H9 (cell line): ENCODE results near the gene NUP58. TPM values are rescaled to one million over a fixed set of nuclear protein-coding genes. Genes with fewer than 3 reads are reported as not detected.

ENCODE experiments used
- DNase-seq: peaks from one replicate; pipeline ENCODE4 v3.0.0-alpha.2; 2017
- H2AFZ ChIP-seq: one replicate; pipeline ENCODE4 v1.6.1; 2013; ENCODE audit warnings: mild to moderate bottlenecking, low read length, control low read depth, moderate library complexity
- H2AK5ac ChIP-seq: 2 replicates; pipeline ENCODE4 v1.6.1; 2013; ENCODE audit warnings: low read length, control low read depth, mixed read lengths; ENCODE audit not compliant: insufficient read length
- H2BK120ac ChIP-seq: one replicate; pipeline ENCODE4 v1.6.1; 2013; ENCODE audit warnings: low read depth, mild to moderate bottlenecking, low read length, control low read depth, inconsistent platforms; ENCODE audit not compliant: poor library complexity, severe bottlenecking
- H2BK12ac ChIP-seq: 2 replicates; pipeline ENCODE4 v1.6.1; 2013; ENCODE audit warnings: low read length, control low read depth, mixed read lengths, low read depth; ENCODE audit not compliant: insufficient read length
- H2BK15ac ChIP-seq: 2 replicates; pipeline ENCODE4 v1.6.1; 2013; ENCODE audit warnings: low read depth, low read length, control low read depth
- H2BK20ac ChIP-seq: one replicate; pipeline ENCODE4 v1.6.1; 2013; ENCODE audit warnings: low read depth, mild to moderate bottlenecking, low read length, control low read depth, inconsistent platforms; ENCODE audit not compliant: poor library complexity, severe bottlenecking
- H2BK5ac ChIP-seq: 2 replicates; pipeline ENCODE4 v1.6.1; 2013; ENCODE audit warnings: low read length, control low read depth, mixed read lengths; ENCODE audit not compliant: insufficient read length
- H3K14ac ChIP-seq: 2 replicates; pipeline ENCODE4 v1.6.1; 2013; ENCODE audit warnings: low read length, control low read depth; ENCODE audit not compliant: insufficient read depth
- H3K18ac ChIP-seq: 2 replicates; pipeline ENCODE4 v1.6.1; 2013; ENCODE audit warnings: low read depth, mild to moderate bottlenecking, mixed read lengths, low read length, control low read depth; ENCODE audit not compliant: insufficient read length
- H3K23ac ChIP-seq: 2 replicates; pipeline ENCODE4 v1.6.1; 2013; ENCODE audit warnings: low read length, control low read depth, mixed read lengths, low read depth; ENCODE audit not compliant: insufficient read length
- H3K23me2 ChIP-seq: 2 replicates; pipeline ENCODE4 v1.6.1; 2013; ENCODE audit warnings: low read depth, mild to moderate bottlenecking, mixed read lengths, low read length, control low read depth; ENCODE audit not compliant: insufficient read length, poor library complexity, severe bottlenecking
- H3K27ac ChIP-seq: 2 replicates; pipeline ENCODE4 v1.5.1; 2013; ENCODE audit warnings: low read length, control low read depth, mixed read lengths, low read depth; ENCODE audit not compliant: insufficient read length
- H3K27me3 ChIP-seq: 2 replicates; pipeline ENCODE4 v1.6.1; 2013; ENCODE audit warnings: low read length, control low read depth, inconsistent platforms; ENCODE audit not compliant: insufficient read depth
- H3K4ac ChIP-seq: 2 replicates; pipeline ENCODE4 v1.6.1; 2013; ENCODE audit warnings: low read depth, mild to moderate bottlenecking, control low read depth, inconsistent platforms, low read length, moderate library complexity
- H3K4me1 ChIP-seq: 2 replicates; pipeline ENCODE4 v1.6.1; 2013; ENCODE audit warnings: low read length, control low read depth, inconsistent platforms; ENCODE audit not compliant: insufficient read depth
- H3K4me2 ChIP-seq: 2 replicates; pipeline ENCODE4 v1.6.1; 2013; ENCODE audit warnings: low read length, control low read depth, mixed read lengths; ENCODE audit not compliant: insufficient read length, insufficient read depth
- H3K56ac ChIP-seq: 2 replicates; pipeline ENCODE4 v1.6.1; 2013; ENCODE audit warnings: low read depth, mild to moderate bottlenecking, mixed read lengths, low read length, control low read depth; ENCODE audit not compliant: insufficient read length
- H3K79me1 ChIP-seq: 2 replicates; pipeline ENCODE4 v1.6.1; 2013; ENCODE audit warnings: low read depth, mild to moderate bottlenecking, moderate library complexity, low read length, control low read depth, inconsistent platforms; ENCODE audit not compliant: insufficient read depth, poor library complexity, severe bottlenecking
- H3K79me2 ChIP-seq: 2 replicates; pipeline ENCODE4 v1.6.1; 2013; ENCODE audit warnings: low read length, control low read depth, inconsistent platforms; ENCODE audit not compliant: insufficient read depth
- H3K9ac ChIP-seq: 2 replicates; pipeline ENCODE4 v1.6.1; 2013; ENCODE audit warnings: low read length, control low read depth, mixed read lengths; ENCODE audit not compliant: insufficient read length; ENCODE audit errors: extremely low read depth
- H3K9me3 ChIP-seq: one replicate; pipeline ENCODE4 v1.6.1; 2013; ENCODE audit warnings: low read depth, low read length, inconsistent platforms; ENCODE audit not compliant: control insufficient read depth
- H3T11ph ChIP-seq: one replicate; pipeline ENCODE4 v1.6.1; 2013; ENCODE audit warnings: mild to moderate bottlenecking, low read length, control low read depth, inconsistent platforms
- H4K20me1 ChIP-seq: one replicate; pipeline ENCODE4 v1.6.1; 2013; ENCODE audit not compliant: control insufficient read depth, insufficient read length, insufficient read depth
- H4K5ac ChIP-seq: 2 replicates; pipeline ENCODE4 v1.6.1; 2013; ENCODE audit warnings: low read depth, mild to moderate bottlenecking, mixed read lengths, low read length, control low read depth; ENCODE audit not compliant: insufficient read length
- H4K8ac ChIP-seq: replicated peaks from 2 replicates; pipeline ENCODE4 v1.6.1; 2013; ENCODE audit warnings: low read length, control low read depth, mixed read lengths, low read depth; ENCODE audit not compliant: insufficient read length
- H4K91ac ChIP-seq: 2 replicates; pipeline ENCODE4 v1.6.1; 2013; ENCODE audit warnings: low read depth, mild to moderate bottlenecking, moderate library complexity, mixed read lengths, low read length, control low read depth; ENCODE audit not compliant: insufficient read length
- H3K27ac Mint-ChIP-seq, 3 experiments: 2 replicates in 2 of 3; 3 replicates in 1 of 3; pipeline ENCODE4 v1.8.0; 2020 to 2021; ENCODE audit warnings: mixed read lengths in 3 of 3, mild to moderate bottlenecking in 1 of 3, moderate library complexity in 1 of 3
- H3K27me3 Mint-ChIP-seq: 2 replicates; pipeline ENCODE4 v1.8.0; 2021; ENCODE audit warnings: low read depth, mild to moderate bottlenecking, moderate library complexity, mixed read lengths
- H3K36me3 Mint-ChIP-seq, 3 experiments: 2 replicates in 2 of 3; 3 replicates in 1 of 3; pipeline ENCODE4 v1.8.0; 2020 to 2021; ENCODE audit warnings: low read depth in 3 of 3, mixed read lengths in 3 of 3; ENCODE audit not compliant: insufficient read depth in 1 of 3
- H3K4me1 Mint-ChIP-seq, 2 experiments: 2 replicates each; pipeline ENCODE4 v1.8.0; 2020; ENCODE audit warnings: mixed read lengths in 2 of 2
- H3K4me3 Mint-ChIP-seq, 2 experiments: 2 replicates in 1 of 2; 3 replicates in 1 of 2; pipeline ENCODE4 v1.8.0; 2020 to 2021; ENCODE audit warnings: mild to moderate bottlenecking in 2 of 2, mixed read lengths in 2 of 2, moderate library complexity in 1 of 2
- H3K9me3 Mint-ChIP-seq, 2 experiments: 2 replicates in 1 of 2; 3 replicates in 1 of 2; pipeline ENCODE4 v1.8.0; 2020; ENCODE audit warnings: mild to moderate bottlenecking in 2 of 2, mixed read lengths in 2 of 2, moderate library complexity in 1 of 2
- WGBS: extraction: QIAGEN DNeasy Blood & Tissue Kit; methylation state at CpG from one replicate; pipeline ENCODE4 v1.1.7; 2013; ENCODE audit warnings: missing lambda C conversion rate, low lambda C conversion rate, mixed read lengths; ENCODE audit not compliant: insufficient read length; ENCODE audit errors: extremely low coverage; 5-methylcytosine and 5-hydroxymethylcytosine counted together
- total RNA-seq: library from RNA; stranded (reverse); gene quantifications from 2 replicates; pipeline ENCODE4 v1.2.1, GENCODE V29; 2021
- TF ChIP-seq, protein P1 (sequence below): fragments of 200-600 bp; sonication (generic); conservative IDR thresholded peaks from 3 replicates; pipeline ENCODE4 v1.8.0; 2021; ENCODE audit warnings: antibody characterized with exemption, mild to moderate bottlenecking

NUP58 gene
- total RNA-seq, 1 experiment from 2014 or later: 77.6 TPM

DNA sequence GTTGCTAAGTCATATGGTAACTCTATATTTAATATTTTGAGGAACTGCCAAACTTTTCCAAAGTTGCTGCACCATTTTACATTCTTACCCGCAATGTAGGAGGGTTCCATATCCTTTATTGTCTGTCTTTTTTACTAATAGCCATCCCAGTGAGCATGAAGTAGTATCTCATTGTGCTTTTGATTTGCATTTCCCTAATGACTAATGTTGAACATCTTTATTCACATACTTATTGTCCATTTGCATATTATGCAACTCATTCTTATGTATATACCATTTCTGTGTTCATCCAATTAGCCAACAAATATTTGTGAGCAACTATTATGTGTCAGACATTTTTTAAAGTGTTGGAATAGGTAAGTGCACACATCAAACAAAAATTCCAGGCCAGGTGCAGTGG, 50.0 kb downstream of the NUP58 start:
- DNase-seq: no peak
- Histone ChIP-seq H3K9ac (no peak overlapping the region), H3K14ac (no peak overlapping the region), H3K4me2 (no peak overlapping the region), H3K23me2 (no peaks in the 10 kb centered on the region), H2BK15ac (no peak overlapping the region), H3K27ac (no peak overlapping the region), H3K4me1 (0 out of 2 replicates have a peak, but pooled peaks cover 4% of the 10 kb centered on the region), H4K20me1 (no peaks in the 10 kb centered on the region), H3K18ac (no peak overlapping the region), H3K4ac (no peak overlapping the region), H2BK5ac (no peak overlapping the region), H3K79me2 (no peaks in the 10 kb centered on the region), H2BK120ac (no peak overlapping the region), H3K23ac (no peak overlapping the region), H3K9me3 (no peaks in the 10 kb centered on the region), H4K8ac (no peak overlapping the region), H2BK12ac (no peak overlapping the region), H2AFZ (no peak overlapping the region), H4K5ac (no peak overlapping the region), H2AK5ac (no peak overlapping the region), H3K27me3 (no peaks in the 10 kb centered on the region), H3K56ac (no peak overlapping the region), H2BK20ac (no peak overlapping the region), H4K91ac (no peak overlapping the region), H3T11ph (no peak overlapping the region), H3K79me1 (no peaks in the 10 kb centered on the region)
- Mint-ChIP-seq H3K4me1 (peaks cover 4 to 7% of the 10 kb centered on the region in 2 experiments), H3K9me3 (no peaks in the 10 kb centered on the region), H3K36me3 (no peaks in the 10 kb centered on the region), H3K4me3 (no peak overlapping the region), H3K27ac (no peak overlapping the region), H3K27me3 (no peaks in the 10 kb centered on the region)
- WGBS: no CpG with 5 or more reads among the region's 1 CpG
- TF ChIP-seq, protein P1, sequence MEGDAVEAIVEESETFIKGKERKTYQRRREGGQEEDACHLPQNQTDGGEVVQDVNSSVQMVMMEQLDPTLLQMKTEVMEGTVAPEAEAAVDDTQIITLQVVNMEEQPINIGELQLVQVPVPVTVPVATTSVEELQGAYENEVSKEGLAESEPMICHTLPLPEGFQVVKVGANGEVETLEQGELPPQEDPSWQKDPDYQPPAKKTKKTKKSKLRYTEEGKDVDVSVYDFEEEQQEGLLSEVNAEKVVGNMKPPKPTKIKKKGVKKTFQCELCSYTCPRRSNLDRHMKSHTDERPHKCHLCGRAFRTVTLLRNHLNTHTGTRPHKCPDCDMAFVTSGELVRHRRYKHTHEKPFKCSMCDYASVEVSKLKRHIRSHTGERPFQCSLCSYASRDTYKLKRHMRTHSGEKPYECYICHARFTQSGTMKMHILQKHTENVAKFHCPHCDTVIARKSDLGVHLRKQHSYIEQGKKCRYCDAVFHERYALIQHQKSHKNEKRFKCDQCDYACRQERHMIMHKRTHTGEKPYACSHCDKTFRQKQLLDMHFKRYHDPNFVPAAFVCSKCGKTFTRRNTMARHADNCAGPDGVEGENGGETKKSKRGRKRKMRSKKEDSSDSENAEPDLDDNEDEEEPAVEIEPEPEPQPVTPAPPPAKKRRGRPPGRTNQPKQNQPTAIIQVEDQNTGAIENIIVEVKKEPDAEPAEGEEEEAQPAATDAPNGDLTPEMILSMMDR: no peak
